Measurements from ENCODE around the gene PCDHGC3. TPM values are rescaled to one million over a fixed set of nuclear protein-coding genes. Genes with fewer than 3 reads are reported as not detected.

The PCDHGC3 gene
- total RNA-seq, 2 donors from 2014 or later = 13.1 to 22.2 TPM

DNA sequence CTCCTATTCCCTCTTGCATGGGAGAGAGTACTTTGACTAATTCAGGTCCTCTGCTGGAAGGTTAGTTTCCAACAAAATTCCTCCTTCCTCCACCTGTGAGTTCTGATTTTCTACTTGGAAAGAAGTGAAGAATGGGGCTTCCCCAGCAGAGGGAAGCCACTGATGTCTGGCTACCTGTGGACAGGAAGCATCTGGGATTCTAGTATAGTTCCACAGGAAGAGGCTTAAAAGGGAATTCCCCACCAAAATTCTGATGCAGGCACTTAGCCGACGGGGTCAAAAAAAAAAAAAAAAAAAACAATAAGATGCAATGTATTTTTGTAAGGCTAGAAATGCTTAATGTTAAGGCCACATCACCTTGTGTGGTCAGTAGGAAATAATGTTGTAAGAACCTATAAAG lies 46.5 kb downstream of the PCDHGC3 start:
- H3K4me1 ChIP-seq = peaks cover 11% of the 10 kb centered on the region
- intact Hi-C loops (cut with DNase I) = loop anchor here (10.0 kb wide), 1 partner anchor 108 kb away; the partner anchor contains the start of genes PCDHGA10 and PCDHGB7
- H3K9ac ChIP-seq (ENCODE audit: low read depth in 2 of 2, low read length in 2 of 2) = peak overlapping the region in 1 of 2 donors; percentile 30

DNA sequence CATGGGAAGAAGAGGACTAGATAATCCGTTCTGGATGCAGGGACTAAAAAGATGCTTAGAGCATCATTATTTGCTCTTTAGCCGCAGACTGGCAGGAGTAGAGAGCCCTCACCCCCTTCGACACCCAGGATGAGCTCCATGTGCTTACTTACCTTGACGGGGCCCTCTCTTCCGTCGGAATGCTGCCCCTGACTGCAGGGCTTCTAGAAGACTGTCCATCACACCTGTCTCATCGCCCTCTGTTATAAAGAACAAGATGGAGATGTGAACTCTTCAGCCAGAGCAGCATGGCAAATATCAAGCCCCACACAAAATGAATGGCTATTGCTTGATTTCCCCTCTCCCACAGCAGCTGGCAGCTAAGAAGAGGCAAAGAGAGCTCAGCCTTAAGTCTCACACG lies 48.2 kb downstream of the PCDHGC3 start:
- Histone ChIP-seq H3K27me3 (no peaks in the 10 kb centered on the region), H3K9me3 (no peaks in the 10 kb centered on the region), H3K36me3 (peaks cover 18% of the 10 kb centered on the region), H3K4me3 (no peak overlapping the region), H3K27ac (peak overlapping the region; percentile 43), H3K9ac (ENCODE audit: low read depth in 2 of 2, low read length in 2 of 2) (no peak overlapping the region), H3K4me1 (peaks cover 11% of the 10 kb centered on the region)
- TF ChIP-seq, protein P1, sequence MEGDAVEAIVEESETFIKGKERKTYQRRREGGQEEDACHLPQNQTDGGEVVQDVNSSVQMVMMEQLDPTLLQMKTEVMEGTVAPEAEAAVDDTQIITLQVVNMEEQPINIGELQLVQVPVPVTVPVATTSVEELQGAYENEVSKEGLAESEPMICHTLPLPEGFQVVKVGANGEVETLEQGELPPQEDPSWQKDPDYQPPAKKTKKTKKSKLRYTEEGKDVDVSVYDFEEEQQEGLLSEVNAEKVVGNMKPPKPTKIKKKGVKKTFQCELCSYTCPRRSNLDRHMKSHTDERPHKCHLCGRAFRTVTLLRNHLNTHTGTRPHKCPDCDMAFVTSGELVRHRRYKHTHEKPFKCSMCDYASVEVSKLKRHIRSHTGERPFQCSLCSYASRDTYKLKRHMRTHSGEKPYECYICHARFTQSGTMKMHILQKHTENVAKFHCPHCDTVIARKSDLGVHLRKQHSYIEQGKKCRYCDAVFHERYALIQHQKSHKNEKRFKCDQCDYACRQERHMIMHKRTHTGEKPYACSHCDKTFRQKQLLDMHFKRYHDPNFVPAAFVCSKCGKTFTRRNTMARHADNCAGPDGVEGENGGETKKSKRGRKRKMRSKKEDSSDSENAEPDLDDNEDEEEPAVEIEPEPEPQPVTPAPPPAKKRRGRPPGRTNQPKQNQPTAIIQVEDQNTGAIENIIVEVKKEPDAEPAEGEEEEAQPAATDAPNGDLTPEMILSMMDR (IDR thresholded peaks at IDR 0.05) = no peak
- DNase-seq = no peak
- intact Hi-C loops (cut with DNase I) = loop anchor here (10.0 kb wide), 1 partner anchor 109 kb away; the partner anchor contains the start of genes PCDHGA10 and PCDHGB7

More for the DNA sequence above, 46.5 kb downstream of the PCDHGC3 start:
- H3K27me3 ChIP-seq = no peaks in the 10 kb centered on the region
- no peak overlapping the region for H3K4me3 ChIP-seq
- no peak for DNase-seq
- H3K36me3 ChIP-seq = peaks cover 6% of the 10 kb centered on the region
- TF ChIP-seq, protein P1 (IDR thresholded peaks at IDR 0.05) = no peak
- H3K27ac ChIP-seq = no peak overlapping the region
- H3K9me3 ChIP-seq = no peaks in the 10 kb centered on the region

DNA sequence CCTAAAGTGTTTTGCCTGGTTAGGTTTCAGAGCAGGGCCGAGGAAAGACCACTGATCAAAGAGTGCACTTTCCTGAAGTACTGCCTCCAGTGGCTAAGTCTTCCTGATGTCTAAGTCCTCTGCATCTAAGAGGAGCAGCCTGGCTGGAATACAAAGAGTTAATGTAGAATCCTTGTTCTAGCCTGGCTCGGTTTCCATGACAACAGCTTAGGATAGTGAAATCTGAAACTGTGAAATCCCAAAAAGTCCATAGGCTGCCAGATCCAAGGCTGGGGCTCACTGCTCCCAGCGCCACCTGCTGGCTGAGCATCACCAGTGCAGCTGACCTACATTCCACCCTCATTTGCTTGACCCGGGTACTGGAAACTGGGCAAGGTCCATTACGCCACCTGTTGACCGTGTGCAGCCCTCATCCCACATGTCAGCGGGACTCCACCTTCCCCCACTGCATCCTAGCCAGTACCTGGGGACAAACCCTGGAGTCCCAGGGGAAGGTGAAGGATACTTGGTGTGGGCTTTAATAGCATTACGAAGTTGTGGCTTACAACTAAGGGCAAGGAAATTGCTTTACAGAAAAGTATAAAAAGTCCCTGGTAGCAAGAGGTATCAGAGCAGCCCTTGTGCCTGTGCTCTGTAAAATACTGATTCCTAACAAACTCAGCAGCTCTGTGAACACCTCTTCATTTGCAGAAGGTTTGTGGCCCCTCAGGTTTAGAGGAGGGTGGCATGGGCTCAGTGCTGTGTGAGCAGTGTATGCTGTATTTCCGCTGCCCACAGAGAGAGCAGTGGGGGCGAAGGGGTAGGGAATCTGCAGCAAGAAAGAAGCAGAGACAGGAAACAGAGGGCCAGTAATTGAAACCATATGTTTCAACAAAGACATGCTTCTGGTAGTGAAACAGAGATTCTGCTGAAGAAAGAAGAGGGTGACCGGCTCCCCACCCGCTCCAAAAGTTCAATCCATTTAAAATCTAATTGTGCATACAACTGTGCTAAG lies 49.1 kb downstream of the PCDHGC3 start:
- intact Hi-C loops (cut with DNase I) = loop anchor here (5.0 to 10.0 kb wide), 2 partner anchors 37 to 110 kb away; partner anchors contain the start of genes PCDHGA10 and PCDHGB7
- Histone ChIP-seq H3K27me3 (no peaks in the 10 kb centered on the region), H3K4me1 (peaks cover 11% of the 10 kb centered on the region), H3K36me3 (peaks cover 18% of the 10 kb centered on the region), H3K9ac (ENCODE audit: low read depth in 2 of 2, low read length in 2 of 2) (peak overlapping the region in 1 of 2 donors; percentile 19), H3K4me3 (no peak overlapping the region), H3K27ac (peak overlapping the region; percentile 43), H3K9me3 (no peaks in the 10 kb centered on the region)
- TF ChIP-seq, protein P1 (IDR thresholded peaks at IDR 0.05) = peak; percentile 98
- DNase-seq = peak; percentile 88

DNA sequence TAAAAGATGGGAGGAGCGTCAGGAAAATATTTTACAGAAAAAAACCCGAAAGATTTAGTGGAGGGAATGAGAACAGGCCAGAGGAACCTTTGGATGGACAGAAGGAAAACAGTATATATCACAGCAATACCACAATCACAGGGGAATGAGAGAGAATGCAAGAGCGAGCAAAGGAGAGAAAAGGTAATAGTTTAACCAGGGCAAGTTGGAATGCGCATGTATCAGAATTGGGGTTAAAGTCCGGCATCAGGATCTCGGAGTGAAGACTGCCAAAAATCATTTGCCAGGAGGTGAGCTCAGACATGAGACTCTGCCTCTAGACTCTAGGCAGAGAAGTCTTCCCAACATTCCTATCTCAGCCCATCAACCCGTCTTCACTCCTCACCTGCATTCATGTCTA lies 49.9 kb downstream of the PCDHGC3 start:
- TF ChIP-seq, protein P1 (IDR thresholded peaks at IDR 0.05) = no peak
- peak overlapping the region; percentile 43 for H3K27ac ChIP-seq
- peaks cover 18% of the 10 kb centered on the region for H3K36me3 ChIP-seq
- H3K4me3 ChIP-seq = no peak overlapping the region
- peak; percentile 56 for DNase-seq
- no peaks in the 10 kb centered on the region for H3K27me3 ChIP-seq
- intact Hi-C loops (cut with DNase I) = loop anchor here (5.0 to 10.0 kb wide), 2 partner anchors 37 to 111 kb away; partner anchors contain the start of genes PCDHGA10 and PCDHGB7
- peaks cover 6% of the 10 kb centered on the region for H3K4me1 ChIP-seq
- no peaks in the 10 kb centered on the region for H3K9me3 ChIP-seq
- H3K9ac ChIP-seq (ENCODE audit: low read depth in 2 of 2, low read length in 2 of 2) = no peak overlapping the region

DNA sequence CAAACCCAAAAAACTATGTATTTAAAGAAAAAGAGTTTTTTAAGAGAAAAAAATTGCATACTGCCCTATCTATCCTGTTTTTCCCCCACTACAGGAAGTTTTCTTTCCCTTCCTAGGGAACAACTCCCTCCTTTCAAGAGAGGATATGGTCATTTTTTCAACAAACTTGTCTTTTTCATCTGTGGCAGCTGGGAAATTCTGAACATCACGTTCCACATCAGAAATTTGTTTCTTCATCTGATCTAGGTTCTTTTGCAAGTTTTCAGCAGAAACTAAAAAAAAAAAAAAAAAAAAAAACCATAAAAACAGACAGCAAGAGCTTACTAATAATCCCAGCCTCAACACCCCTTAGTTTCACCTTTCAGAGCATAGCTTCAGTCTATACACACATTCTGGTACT lies 51.7 kb downstream of the PCDHGC3 start:
- H3K27me3 ChIP-seq = no peaks in the 10 kb centered on the region
- no peak overlapping the region for H3K9ac ChIP-seq (ENCODE audit: low read depth in 2 of 2, low read length in 2 of 2)
- H3K27ac ChIP-seq = no peak overlapping the region
- peaks cover 18% of the 10 kb centered on the region for H3K36me3 ChIP-seq
- H3K9me3 ChIP-seq = no peaks in the 10 kb centered on the region
- TF ChIP-seq, protein P1 (IDR thresholded peaks at IDR 0.05) = no peak
- peaks cover 4% of the 10 kb centered on the region for H3K4me1 ChIP-seq
- no peak for DNase-seq
- H3K4me3 ChIP-seq = no peak overlapping the region
- intact Hi-C loops (cut with DNase I) = loop anchor here (5.0 to 10.0 kb wide), 2 partner anchors 35 to 113 kb away; partner anchors contain the start of genes PCDHGA10 and PCDHGB7

Other genes starting within 250 kb of the PCDHGC3 start
- gene PCDHB15, start 230.6 kb upstream of the PCDHGC3 start, total RNA-seq = 1 to 10 TPM in 1 of 2 donors, under 1 TPM in 1; 0.27 to 1.8 TPM
- gene SLC25A2, start 171.9 kb upstream of the PCDHGC3 start, total RNA-seq = 1 to 10 TPM in 1 of 2 donors, under 1 TPM in 1; 0.21 to 1.1 TPM
- 10 to 100 TPM; 49.3 to 70.2 TPM for gene TAF7, start 155.2 kb upstream of the PCDHGC3 start, total RNA-seq
- under 1 TPM; 0.10 to 0.37 TPM for gene PCDHGA1, start 145.5 kb upstream of the PCDHGC3 start, total RNA-seq
- gene PCDHGA2, start 137.2 kb upstream of the PCDHGC3 start, total RNA-seq = under 1 TPM; 0.22 to 0.50 TPM
- gene PCDHGA3, start 132.1 kb upstream of the PCDHGC3 start, total RNA-seq = under 1 TPM; 0.10 to 0.21 TPM
- gene PCDHGB1, start 125.9 kb upstream of the PCDHGC3 start, total RNA-seq = 1 to 10 TPM in 1 of 2 donors, under 1 TPM in 1; 0.15 to 1.7 TPM
- gene PCDHGA4, start 120.9 kb upstream of the PCDHGC3 start, total RNA-seq = 1 to 10 TPM in 1 of 2 donors, under 1 TPM in 1; 0.20 to 1.4 TPM
- 1 to 10 TPM in 1 of 2 donors, under 1 TPM in 1; 0.47 to 1.8 TPM for gene PCDHGB2, start 116.0 kb upstream of the PCDHGC3 start, total RNA-seq
- 1 to 10 TPM in 1 of 2 donors, under 1 TPM in 1; 0.52 to 1.1 TPM for gene PCDHGA5, start 111.8 kb upstream of the PCDHGC3 start, total RNA-seq
- 1 to 10 TPM in 1 of 2 donors, under 1 TPM in 1; 0.57 to 1.1 TPM for gene PCDHGB3, start 105.7 kb upstream of the PCDHGC3 start, total RNA-seq
- 1 to 10 TPM in 1 of 2 donors, under 1 TPM in 1; 0.82 to 1.5 TPM for gene PCDHGA6, start 102.1 kb upstream of the PCDHGC3 start, total RNA-seq
- gene PCDHGA7, start 93.2 kb upstream of the PCDHGC3 start, total RNA-seq = 1 to 10 TPM in 1 of 2 donors, under 1 TPM in 1; 0.59 to 1.0 TPM
- gene PCDHGB4, start 88.3 kb upstream of the PCDHGC3 start, total RNA-seq = under 1 TPM; 0.69 to 0.96 TPM
- gene PCDHGA8, start 83.3 kb upstream of the PCDHGC3 start, total RNA-seq = under 1 TPM; 0.17 to 0.48 TPM
- gene PCDHGB5, start 78.0 kb upstream of the PCDHGC3 start, total RNA-seq = 1 to 10 TPM; 2.1 to 3.1 TPM
- 1 to 10 TPM; 1.1 to 2.2 TPM for gene PCDHGA9, start 73.2 kb upstream of the PCDHGC3 start, total RNA-seq
- gene PCDHGB6, start 67.9 kb upstream of the PCDHGC3 start, total RNA-seq = 1 to 10 TPM; 1.0 to 1.8 TPM
- 1 to 10 TPM; 2.7 to 4.7 TPM for gene PCDHGA10, start 63.0 kb upstream of the PCDHGC3 start, total RNA-seq
- 1 to 10 TPM; 2.5 to 3.3 TPM for gene PCDHGB7, start 58.3 kb upstream of the PCDHGC3 start, total RNA-seq
- gene PCDHGA11, start 54.9 kb upstream of the PCDHGC3 start, total RNA-seq = 1 to 10 TPM; 1.3 to 1.6 TPM
- 1 to 10 TPM; 1.0 to 1.5 TPM for gene PCDHGA12, start 45.5 kb upstream of the PCDHGC3 start, total RNA-seq
- gene PCDHGC4, start 9.1 kb downstream of the PCDHGC3 start, total RNA-seq = under 1 TPM; 0.35 to 0.64 TPM
- under 1 TPM; 0.32 to 0.64 TPM for gene PCDHGC5, start 13.1 kb downstream of the PCDHGC3 start, total RNA-seq
- gene DIAPH1, start 143.0 kb downstream of the PCDHGC3 start, total RNA-seq = 100 to 1,000 TPM; 113 to 143 TPM
- gene HDAC3, start 160.9 kb downstream of the PCDHGC3 start, total RNA-seq = 10 to 100 TPM; 36.6 to 44.0 TPM
- 1 to 10 TPM; 2.1 to 6.7 TPM for gene RELL2, start 161.0 kb downstream of the PCDHGC3 start, total RNA-seq
- gene FCHSD1, start 175.5 kb downstream of the PCDHGC3 start, total RNA-seq = 10 to 100 TPM; 14.1 to 15.4 TPM
- gene ARAP3, start 206.3 kb downstream of the PCDHGC3 start, total RNA-seq = 10 to 100 TPM in 1 of 2 donors, 1 to 10 TPM in 1; 5.1 to 15.4 TPM

Measured in colonic mucosa (tissue), 4 donors.